Prostate gland (tissue), 2 donors: Measurements from ENCODE around the gene MAGEA9B. TPM values are rescaled to one million over a fixed set of nuclear protein-coding genes. Genes with fewer than 3 reads are reported as not detected.

ENCODE experiments used
- DNase-seq: peaks from one replicate; pipeline ENCODE4 v3.0.0-alpha.2; 2019; ENCODE audit warnings: low spot score
- H3K27ac ChIP-seq, 2 donors: fragments of 200-600 bp; sonication (generic); 2 replicates each; pipeline ENCODE4 v1.5.1; 2017 to 2019
- H3K27me3 ChIP-seq: fragments of 200-600 bp; sonication (generic); replicated peaks from 2 replicates; pipeline ENCODE4 v1.5.1; 2019; ENCODE audit not compliant: insufficient read depth
- H3K36me3 ChIP-seq, 2 donors: fragments of 200-600 bp; sonication (generic); 1 replicate in 1 of 2; 2 replicates in 1 of 2; pipeline versions ENCODE4 v1.5.1 to v1.8.1; 2017 to 2019
- H3K4me1 ChIP-seq: fragments of 200-600 bp; sonication (generic); replicated peaks from 2 replicates; pipeline ENCODE4 v1.5.1; 2019
- H3K4me3 ChIP-seq, 2 donors: fragments of 200-600 bp; sonication (generic); 2 replicates each; pipeline ENCODE4 v1.5.1; 2017 to 2019
- H3K9me3 ChIP-seq: fragments of 200-600 bp; sonication (generic); 2 replicates; pipeline ENCODE4 v1.5.1; 2017
- CTCF ChIP-seq, 4 experiments: fragments of 200-600 bp in 2 of 4; fragments of 450-650 bp in 2 of 4; sonication (generic) in 2 of 4; IDR thresholded peaks; 1 replicate in 3 of 4; 2 replicates in 1 of 4; pipeline ENCODE4 v1.5.1; 2016 to 2019; ENCODE audit warnings: antibody characterized with exemption in 4 of 4, mild to moderate bottlenecking in 2 of 4, moderate library complexity in 2 of 4
- POLR2A ChIP-seq: fragments of 450-650 bp; IDR thresholded peaks from one replicate; pipeline ENCODE4 v1.6.1; 2016; ENCODE audit warnings: antibody characterized with exemption, mild to moderate bottlenecking
- POLR2AphosphoS5 ChIP-seq: sonication (generic); formaldehyde crosslinking; IDR thresholded peaks from one replicate; pipeline ENCODE4 v1.6.1; 2017; ENCODE audit warnings: antibody characterized with exemption
- WGBS: methylation state at CpG from one replicate; pipeline ENCODE4 v1.1.5; 2018; 5-methylcytosine and 5-hydroxymethylcytosine counted together
- intact Hi-C: fragments of 100-400 bp; cut with DNase I; formaldehyde crosslinking; loops from one replicate; pipeline ENCODE4 v1.14.2; 2022
- total RNA-seq, 2 donors: library from RNA; depleted of rRNA; stranded (reverse); fragments of >200 nt; gene quantifications; one replicate each; pipeline ENCODE4 v1.1.0, GENCODE V29; 2016

The MAGEA9B gene
- total RNA-seq, 2 donors from 2014 or later, result 11.2 TPM; not detected in 1

- Histone ChIP-seq H3K27me3 (no peaks in the 10 kb centered on the region), H3K36me3 (no peaks in the 10 kb centered on the region), H3K27ac (no peak overlapping the region), H3K4me1 (no peaks in the 10 kb centered on the region), H3K4me3 (no peak overlapping the region), H3K9me3 (no peaks in the 10 kb centered on the region)
- TF ChIP-seq CTCF (IDR thresholded peaks at IDR 0.05), result no peak
- no peak for TF ChIP-seq POLR2AphosphoS5
- no peak for TF ChIP-seq POLR2A
- DNase-seq, result no peak
- WGBS, result 29% methylated on average over 1 of the region's 1 CpG
- intact Hi-C loops, result no loop called here
Measured at GRCh38 chrX:149572743-149573142, 14.5 kb downstream of the MAGEA9B start.

- no peaks in the 10 kb centered on the region for H3K9me3 ChIP-seq
- H3K27me3 ChIP-seq, result no peaks in the 10 kb centered on the region
- peak overlapping the region in 1 of 2 donors; percentile 41 for H3K27ac ChIP-seq
- H3K36me3 ChIP-seq, result no peaks in the 10 kb centered on the region
- no peak for DNase-seq
- 68% methylated on average over 5 of the region's 7 CpGs for WGBS
- H3K4me1 ChIP-seq, result no peaks in the 10 kb centered on the region
- intact Hi-C loops, result no loop called here
- TF ChIP-seq CTCF (IDR thresholded peaks at IDR 0.05) (no peak), POLR2AphosphoS5 (no peak), POLR2A (no peak)
- H3K4me3 ChIP-seq, result no peak overlapping the region
Measured at GRCh38 chrX:149571770-149572169, 15.5 kb downstream of the MAGEA9B start.

- Histone ChIP-seq H3K36me3 (no peaks in the 10 kb centered on the region), H3K4me1 (no peaks in the 10 kb centered on the region), H3K9me3 (no peaks in the 10 kb centered on the region), H3K27ac (no peak overlapping the region), H3K27me3 (no peaks in the 10 kb centered on the region), H3K4me3 (no peak overlapping the region)
- no peak for DNase-seq
- intact Hi-C loops, result no loop called here
- 54% methylated on average over 6 of the region's 6 CpGs for WGBS
- TF ChIP-seq POLR2AphosphoS5, result no peak
- no peak for TF ChIP-seq POLR2A
- TF ChIP-seq CTCF (IDR thresholded peaks at IDR 0.05), result no peak
Measured at GRCh38 chrX:149570668-149571067, 16.6 kb downstream of the MAGEA9B start.

GRCh38 chrX:149569770-149570169 is 17.5 kb downstream of the MAGEA9B start:
- Histone ChIP-seq H3K27me3 (no peaks in the 10 kb centered on the region), H3K36me3 (no peaks in the 10 kb centered on the region), H3K4me3 (no peak overlapping the region), H3K9me3 (no peaks in the 10 kb centered on the region), H3K27ac (no peak overlapping the region), H3K4me1 (no peaks in the 10 kb centered on the region)
- WGBS, result 67% methylated on average over 2 of the region's 2 CpGs
- intact Hi-C loops, result no loop called here
- no peak for DNase-seq
- TF ChIP-seq POLR2AphosphoS5, result no peak
- TF ChIP-seq POLR2A, result no peak
- no peak for TF ChIP-seq CTCF (IDR thresholded peaks at IDR 0.05)

- Histone ChIP-seq H3K4me1 (no peaks in the 10 kb centered on the region), H3K4me3 (no peak overlapping the region), H3K36me3 (no peaks in the 10 kb centered on the region), H3K27me3 (no peaks in the 10 kb centered on the region), H3K9me3 (no peaks in the 10 kb centered on the region), H3K27ac (no peak overlapping the region)
- intact Hi-C loops, result no loop called here
- no peak for DNase-seq
- TF ChIP-seq POLR2A (no peak), POLR2AphosphoS5 (no peak), CTCF (IDR thresholded peaks at IDR 0.05) (no peak)
- WGBS, result 59% methylated on average over 5 of the region's 5 CpGs
Measured at GRCh38 chrX:149568701-149569296, 18.5 kb downstream of the MAGEA9B start.
